MM.1S (cell line): ENCODE data around the gene WASHC2C.

ENCODE experiments used
- CTCF ChIP-seq: fragments of 300-600 bp; sonication (generic); IDR thresholded peaks from 2 replicates; pipeline ENCODE4 v1.5.1; 2016; ENCODE audit warnings: antibody characterized with exemption, low read length, mixed read lengths
- EZH2 ChIP-seq: fragments of 300-600 bp; sonication (generic); optimal IDR thresholded peaks from 2 replicates; pipeline ENCODE3; 2017; ENCODE audit warnings: low read depth, mild to moderate bottlenecking, antibody characterized with exemption, low read length, mixed read lengths

DNA sequence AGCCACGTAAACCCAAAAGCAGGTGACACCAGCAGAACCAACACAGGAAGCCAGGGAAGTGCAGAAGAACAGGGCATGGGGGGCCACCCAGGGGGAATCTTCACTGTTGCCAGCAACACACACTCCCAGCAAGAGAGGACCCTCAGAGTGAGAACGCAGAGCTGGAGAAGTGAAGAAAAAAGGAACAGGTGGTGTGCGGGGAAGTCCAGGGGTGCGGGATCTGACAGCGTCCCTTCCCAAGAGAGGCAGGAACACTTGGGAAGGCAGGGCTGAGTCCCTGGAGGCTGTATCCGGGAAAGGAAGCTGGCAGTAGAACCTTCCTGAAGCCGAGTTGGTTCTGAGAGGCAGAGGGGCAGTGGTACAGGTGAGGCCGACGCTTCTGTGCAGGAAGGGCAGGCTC, 92.5 kb downstream of the WASHC2C start:
- TF ChIP-seq EZH2 (no peak), CTCF (no peak)
